Mammary epithelial cell (primary cell): Measurements from ENCODE around the gene LGR6.

Source experiments
- EZH2 ChIP-seq: IDR thresholded peaks from 2 replicates; pipeline ENCODE4 v1.6.1; 2012; ENCODE audit warnings: low read length, inconsistent platforms, borderline replicate concordance
- TF ChIP-seq, protein P1 (sequence below), 2 donors: IDR thresholded peaks in 1 of 2; conservative IDR thresholded peaks in 1 of 2; 2 replicates each; pipeline ENCODE4 v1.5.1; 2011 to 2012; ENCODE audit warnings: inconsistent platforms in 2 of 2, low read length in 2 of 2, mild to moderate bottlenecking in 2 of 2, control low read depth in 1 of 2, low read depth in 1 of 2; ENCODE audit not compliant: insufficient read depth in 1 of 2; ENCODE audit errors: extremely low read depth in 1 of 2

DNA sequence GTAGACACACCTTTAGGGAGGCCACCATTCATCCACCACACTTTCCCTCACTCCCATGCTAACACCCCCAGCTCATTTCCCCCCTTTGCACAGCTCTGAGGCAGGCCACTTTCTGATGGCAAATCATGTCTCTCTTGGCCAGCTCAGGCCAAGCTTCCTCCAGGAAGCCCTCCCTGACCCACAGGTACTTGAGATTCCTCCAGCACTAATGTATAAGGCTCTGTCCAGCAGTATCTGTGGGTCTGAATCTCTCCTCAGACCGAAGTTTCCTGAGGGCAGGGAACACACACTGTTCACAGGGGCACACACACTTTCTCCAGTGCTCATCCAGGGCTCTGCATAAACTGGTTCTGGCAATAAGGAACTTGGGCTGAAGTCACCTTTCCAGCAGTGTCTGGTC lies 19.2 kb downstream of the LGR6 start:
- TF ChIP-seq EZH2 = no peak
- TF ChIP-seq, protein P1, sequence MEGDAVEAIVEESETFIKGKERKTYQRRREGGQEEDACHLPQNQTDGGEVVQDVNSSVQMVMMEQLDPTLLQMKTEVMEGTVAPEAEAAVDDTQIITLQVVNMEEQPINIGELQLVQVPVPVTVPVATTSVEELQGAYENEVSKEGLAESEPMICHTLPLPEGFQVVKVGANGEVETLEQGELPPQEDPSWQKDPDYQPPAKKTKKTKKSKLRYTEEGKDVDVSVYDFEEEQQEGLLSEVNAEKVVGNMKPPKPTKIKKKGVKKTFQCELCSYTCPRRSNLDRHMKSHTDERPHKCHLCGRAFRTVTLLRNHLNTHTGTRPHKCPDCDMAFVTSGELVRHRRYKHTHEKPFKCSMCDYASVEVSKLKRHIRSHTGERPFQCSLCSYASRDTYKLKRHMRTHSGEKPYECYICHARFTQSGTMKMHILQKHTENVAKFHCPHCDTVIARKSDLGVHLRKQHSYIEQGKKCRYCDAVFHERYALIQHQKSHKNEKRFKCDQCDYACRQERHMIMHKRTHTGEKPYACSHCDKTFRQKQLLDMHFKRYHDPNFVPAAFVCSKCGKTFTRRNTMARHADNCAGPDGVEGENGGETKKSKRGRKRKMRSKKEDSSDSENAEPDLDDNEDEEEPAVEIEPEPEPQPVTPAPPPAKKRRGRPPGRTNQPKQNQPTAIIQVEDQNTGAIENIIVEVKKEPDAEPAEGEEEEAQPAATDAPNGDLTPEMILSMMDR (conservative IDR thresholded peaks at IDR 0.05 in 1 of 2, IDR thresholded peaks at IDR 0.05 in 1 of 2; ENCODE audit: extremely low read depth in 1 of 2, insufficient read depth in 1 of 2, low read depth in 1 of 2, low read length in 2 of 2) = no peak
